HG02571 (cell line): ENCODE measurements around the gene ONECUT1.

Experiments
- ATAC-seq: cut with Tn5 transposase; IDR thresholded peaks from one replicate; pipeline ENCODE4 v1.9.1; 2021; ENCODE audit warnings: mild to moderate bottlenecking, moderate library complexity; ENCODE audit not compliant: unreplicated experiment

The ONECUT1 gene

DNA sequence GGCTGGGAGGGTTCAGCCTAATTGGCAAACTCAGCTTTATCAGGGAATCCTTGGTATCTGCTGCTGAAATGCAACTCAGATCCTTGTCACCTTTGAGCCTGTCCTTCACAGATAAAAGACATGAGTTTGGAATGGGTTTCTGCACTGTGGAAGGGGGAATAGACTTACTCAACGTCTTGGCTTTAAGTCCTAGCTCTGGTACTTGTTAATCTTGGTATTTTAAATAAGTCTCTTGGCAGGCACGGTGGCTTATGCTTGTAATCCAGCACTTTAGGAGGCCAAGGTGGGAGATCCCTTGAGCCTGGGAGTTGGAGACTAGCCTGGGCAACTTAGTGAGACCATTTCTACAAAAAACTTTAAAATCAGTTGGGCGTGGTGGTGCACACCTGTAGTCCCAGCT is 55.8 kb downstream of the ONECUT1 start:
- ATAC-seq, result no peak

DNA sequence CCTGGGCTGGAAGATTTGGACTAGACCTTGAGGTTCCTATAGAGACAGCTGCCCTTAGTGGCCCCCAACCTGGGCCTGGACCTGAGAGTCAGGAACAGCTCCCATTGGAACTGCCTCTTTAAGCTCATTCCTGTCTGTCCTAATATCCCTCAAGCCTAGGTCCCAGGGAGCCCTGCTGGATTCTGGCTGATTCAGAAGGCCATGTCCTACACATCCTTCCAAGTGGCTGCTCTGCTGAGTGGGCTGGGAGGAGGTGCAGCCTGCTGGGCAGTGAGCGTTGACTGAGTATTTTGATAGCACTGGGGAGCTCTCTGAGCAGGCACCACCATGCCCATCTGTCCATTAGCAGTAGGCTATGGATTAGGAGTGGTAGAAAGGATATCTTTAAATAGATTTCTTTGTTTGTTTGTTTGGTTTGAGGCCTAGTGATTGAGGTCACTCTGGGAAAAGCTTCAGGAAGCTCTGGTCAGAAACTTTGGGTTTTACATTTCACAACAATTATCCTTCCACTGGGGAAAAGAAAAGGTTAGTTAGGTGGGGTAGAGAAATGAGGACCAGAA is 56.4 kb downstream of the ONECUT1 start:
- ATAC-seq, result no peak

DNA sequence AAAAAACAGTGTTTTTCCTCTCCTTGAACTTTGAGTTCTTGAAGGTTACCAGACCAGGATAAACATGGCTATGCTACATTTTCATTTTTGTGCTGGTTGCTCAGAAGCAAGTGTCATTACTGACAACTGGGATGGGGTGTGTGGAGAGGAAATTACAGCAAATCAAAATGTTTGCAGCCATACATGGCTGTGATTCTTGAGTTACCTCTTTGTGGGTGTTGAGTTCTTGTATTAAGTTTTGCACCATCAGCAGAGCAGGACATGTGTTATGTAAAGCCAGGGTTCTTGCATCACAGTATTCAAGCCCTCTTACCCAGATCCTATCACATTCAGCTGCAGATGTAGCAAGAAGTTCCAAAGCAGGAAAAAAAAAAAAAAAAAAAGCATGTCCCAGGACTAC is 57.0 kb downstream of the ONECUT1 start:
- ATAC-seq, result no peak

DNA sequence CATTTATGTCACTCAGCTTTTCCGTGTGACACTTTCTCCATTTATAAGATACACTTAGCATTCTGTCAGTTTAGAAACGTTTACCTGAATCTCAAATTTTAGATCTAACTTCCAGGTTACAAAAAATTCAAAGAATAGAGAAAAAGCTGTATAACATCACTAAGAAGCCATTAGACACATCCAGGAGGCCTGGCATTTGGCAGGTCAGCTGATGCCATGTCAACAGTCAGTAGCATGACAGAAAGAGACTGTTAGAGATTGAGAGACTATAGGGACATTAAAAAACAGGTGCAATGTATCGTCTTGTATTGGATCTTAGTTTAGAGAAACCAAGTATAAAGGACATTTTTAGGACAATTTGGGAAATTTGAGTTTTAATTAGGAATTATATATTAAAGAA is 57.6 kb downstream of the ONECUT1 start:
- ATAC-seq, result no peak

DNA sequence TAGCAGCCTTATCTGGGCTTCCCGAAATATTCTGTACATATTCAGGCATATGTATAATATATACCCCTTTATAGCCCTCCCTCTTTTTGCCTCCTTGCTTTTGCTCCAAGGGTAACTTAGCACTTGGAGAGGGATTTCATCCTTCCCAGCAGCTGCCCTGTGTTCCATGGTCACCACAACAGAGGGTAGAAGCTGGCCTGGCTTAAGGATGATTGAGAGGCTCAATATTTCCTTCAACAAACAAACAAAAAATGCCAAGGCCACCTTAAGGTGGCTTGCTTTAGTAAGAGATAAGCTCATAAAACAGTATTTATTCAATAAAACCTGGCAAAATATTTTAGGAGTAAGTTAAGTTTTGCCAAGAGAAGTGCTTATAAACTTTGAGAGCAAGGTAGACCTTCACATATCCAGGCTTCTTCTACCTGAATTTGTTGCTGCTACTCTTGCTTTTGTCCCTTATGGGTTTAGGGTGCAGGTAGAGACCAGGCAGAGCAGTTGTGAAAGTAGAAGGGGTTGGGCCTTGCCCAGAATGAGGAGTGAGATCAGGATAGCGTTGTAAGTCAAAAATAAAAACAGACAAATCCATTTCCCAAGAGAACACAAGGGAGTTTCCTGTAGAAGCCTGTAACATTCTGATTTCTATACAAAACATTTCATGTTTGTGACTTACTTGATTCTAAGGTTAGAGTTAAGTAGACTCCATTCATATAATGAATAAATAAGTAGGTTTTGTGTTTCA is 58.2 kb downstream of the ONECUT1 start:
- ATAC-seq, result no peak

DNA sequence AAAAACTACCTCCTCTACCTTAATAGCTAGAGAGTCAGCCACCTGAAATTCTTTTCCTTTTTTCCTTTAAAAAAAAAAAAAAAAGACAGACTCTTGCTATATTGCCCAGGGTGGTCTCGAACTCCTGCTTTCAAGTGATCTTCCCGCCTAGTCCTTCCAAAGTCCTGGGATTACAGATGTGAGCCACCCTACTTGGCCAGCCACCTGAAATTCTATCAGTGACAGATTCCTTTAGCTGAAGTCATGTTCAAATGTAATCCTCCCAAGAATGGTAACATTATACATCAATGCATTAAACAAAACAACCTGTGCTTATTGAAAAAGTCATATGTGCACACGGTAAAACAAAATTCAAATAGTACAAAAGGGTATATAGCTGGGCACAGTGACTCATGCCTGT is 59.1 kb downstream of the ONECUT1 start:
- ATAC-seq, result no peak

DNA sequence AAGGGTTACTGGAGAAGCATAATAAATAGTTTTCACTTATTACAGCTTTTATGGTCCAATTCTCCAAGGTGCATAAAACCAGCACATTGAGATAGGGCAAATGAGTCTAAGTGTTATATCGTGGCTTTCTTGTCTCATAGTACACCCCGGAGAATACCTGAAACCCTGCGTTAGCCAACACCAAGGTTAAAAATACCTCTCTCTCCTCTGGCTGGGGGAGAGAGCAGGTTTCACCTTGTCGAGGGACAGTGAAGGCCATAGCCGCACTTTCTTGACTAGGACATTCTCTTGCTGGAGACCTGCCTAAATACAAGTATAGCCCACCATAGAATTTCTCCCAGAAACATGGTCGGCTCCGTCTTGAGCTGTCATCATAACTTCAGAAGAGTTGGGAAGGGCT is 59.5 kb downstream of the ONECUT1 start:
- ATAC-seq, result no peak

DNA sequence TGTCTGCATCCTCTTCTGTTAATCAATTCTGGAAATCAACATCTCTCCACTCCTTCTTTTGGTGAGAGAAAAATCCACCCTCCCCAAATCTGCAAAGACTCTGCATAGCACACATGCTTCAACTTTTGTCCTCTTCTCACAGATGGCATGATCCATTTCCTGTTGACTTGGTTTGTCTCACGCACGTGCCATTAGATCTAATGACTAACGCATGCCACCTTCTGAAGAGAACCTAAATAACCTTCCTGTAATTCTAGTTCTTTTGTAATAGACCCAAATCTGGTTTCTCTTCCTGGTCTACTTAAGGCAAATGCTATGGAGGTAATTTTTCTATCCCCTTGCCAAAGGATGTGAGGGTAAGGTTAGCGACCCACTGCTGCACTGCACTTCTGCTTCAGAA is 60.0 kb downstream of the ONECUT1 start:
- no peak for ATAC-seq

DNA sequence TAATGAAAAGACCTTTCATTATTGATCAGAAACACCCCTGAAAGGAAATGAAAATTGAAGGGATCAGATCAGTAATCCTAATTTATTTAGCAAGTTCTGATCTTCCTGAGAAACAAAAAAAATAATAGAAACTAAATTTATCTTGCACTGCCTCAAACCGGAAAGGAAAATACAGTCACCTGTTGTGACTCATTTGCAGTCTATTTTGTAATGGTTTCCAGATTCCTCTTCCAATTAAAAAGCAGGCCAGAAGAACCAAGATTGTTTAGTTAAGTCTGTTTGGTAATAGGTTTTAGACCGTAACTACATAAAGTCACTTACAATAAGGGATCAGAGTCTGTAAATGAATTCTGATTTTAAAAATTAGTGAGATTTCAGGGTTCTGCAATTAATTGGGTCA is 61.2 kb downstream of the ONECUT1 start:
- ATAC-seq, result no peak

DNA sequence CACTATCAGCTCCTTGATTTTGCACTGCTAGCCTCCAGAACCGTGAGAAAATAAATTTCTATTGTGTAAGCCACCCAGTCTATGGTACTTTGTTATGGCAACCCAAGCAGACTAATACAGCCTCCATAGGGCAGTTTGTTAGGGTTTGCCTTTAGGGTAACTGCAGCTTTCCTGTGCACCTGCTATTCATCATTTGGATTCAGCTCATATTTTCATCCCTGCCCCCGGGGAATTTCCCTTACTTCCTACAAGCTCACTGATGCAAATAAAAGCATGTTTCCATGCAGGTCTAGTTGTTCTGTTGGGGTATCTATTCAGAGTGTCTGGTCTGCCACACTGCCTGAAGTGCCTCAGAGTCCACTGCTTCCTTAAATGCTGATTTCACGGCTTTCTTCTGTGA is 62.3 kb downstream of the ONECUT1 start:
- no peak for ATAC-seq

DNA sequence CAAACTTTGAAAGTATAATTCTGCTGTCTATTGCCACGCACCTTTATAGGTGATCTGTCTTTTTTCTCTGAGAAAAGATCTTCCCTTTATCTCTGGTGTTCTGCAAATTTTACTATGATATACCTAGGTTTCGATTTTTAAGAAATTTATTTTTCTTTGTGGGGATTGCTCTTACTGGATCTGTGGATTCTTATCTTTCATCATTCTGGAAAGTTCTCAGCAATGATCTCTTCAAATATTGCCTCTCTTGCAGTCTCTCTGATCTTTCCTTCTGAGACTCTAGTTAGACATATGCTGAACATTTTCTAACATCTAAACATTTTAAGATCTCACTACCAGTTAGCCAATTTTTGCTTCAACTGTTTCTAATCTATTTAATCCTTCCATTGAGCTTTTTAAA is 63.9 kb downstream of the ONECUT1 start:
- no peak for ATAC-seq

DNA sequence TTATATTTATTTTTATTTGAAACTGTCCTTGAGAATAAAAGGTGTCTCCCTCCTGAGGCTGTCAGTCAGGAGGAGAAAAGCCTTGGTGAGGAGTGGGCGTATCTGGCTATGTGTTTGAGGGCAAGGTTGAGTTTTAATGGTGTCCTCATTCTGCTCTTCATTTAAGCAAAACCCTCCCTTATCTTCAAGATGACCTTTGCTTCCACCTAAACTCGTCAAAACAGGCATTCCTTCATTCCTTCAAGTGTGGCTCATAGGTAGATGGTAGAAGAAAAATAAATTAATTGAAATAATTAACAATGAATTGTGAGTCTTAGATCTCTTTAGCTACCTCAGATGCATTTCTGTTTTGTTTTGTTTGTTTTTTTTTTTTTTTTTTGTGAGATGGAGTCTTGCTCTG is 71.6 kb downstream of the ONECUT1 start:
- ATAC-seq, result no peak

DNA sequence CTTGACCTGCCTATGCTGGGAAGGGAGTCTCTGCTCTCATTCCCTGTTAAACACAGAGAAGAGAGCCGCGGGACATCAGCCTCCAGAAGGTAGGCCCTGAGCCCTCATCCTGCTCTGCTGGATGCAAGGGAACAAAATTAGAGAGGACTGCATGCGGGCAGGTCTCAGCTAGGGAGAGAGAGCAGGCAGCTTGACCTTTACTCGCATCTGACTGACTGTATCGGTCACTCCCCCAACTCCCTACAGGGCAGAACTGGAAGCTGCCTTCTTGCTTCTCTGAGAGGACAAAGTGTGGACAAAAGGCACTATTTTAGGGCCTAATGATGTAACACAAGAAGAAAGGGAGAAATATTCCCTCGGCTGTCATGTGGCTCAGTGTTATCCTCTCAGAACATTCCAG is 72.2 kb downstream of the ONECUT1 start:
- ATAC-seq, result no peak

DNA sequence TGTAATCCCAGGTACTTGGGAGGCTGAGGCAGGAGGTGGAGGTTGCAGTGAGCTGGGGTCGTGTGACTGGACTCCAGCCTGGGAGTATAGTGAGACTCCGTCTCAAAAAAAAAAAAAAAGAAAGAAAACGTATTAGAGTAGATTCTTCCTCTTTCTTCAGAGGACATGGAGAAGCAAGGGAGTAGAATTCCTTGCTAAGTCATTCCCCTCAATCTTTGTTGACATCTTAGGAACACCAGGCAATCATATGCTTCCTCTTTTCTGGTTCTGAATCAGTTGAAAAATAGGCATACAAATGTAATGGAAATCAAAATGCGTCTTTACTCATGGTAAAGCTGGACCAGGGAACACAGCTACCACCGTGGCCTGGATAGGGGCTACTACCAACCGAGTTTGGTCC is 72.7 kb downstream of the ONECUT1 start:
- ATAC-seq, result no peak

DNA sequence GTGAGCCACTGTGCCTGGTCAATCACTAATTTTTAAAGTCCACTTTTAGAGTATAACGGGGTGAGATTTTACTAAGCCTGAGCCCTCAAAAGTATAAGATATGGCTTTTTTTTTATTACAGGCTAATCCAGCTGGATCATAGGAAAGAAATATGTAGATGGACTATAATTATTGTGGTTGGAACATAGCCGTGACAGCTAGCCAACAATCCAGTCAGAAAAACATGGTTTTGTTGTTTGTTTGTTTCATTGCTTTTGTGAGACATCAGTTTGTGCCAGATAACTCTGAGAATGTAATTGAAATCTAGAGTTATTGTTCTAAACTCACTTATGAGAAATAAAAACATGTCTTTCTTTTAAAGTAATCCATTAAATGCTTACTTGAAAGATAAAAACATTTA is 73.6 kb downstream of the ONECUT1 start:
- ATAC-seq, result no peak

DNA sequence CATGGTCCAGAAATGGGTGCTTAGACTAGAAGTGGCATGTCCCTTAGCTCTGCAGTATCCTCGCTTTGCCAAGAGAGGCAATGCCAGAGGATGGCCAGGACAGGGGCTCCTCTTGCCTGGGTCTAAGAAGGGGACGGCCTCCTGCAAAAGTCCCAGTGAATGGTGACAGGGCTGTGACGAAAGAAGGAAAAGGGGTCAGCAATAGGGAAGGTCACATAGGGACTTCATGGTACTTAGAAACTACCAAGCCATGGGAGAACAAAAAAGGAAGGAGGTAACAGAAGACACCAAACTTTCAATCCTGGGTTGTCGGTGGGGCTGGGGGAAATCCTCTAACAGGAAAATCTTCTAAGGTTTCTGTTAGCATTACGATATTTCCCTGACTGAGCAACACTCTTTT is 74.7 kb downstream of the ONECUT1 start:
- ATAC-seq, result no peak

DNA sequence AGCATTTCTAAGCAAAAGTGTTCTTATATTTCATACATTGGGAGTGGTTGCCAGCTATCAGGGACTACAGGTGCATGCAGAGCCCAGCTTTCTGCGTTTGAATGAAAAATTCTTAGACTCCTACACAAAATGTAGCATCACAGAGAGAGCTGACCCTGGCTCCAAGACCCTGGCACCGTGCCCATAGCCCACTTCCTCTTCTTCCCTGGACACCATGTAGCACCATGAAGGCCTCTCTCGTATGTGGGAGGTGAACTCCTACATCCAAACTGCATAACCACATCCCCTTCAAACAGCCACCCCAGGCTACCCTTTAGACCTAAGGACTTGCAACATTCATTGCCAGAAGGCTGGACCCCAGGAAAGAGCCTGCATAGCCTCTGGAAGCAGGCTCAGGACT is 75.2 kb downstream of the ONECUT1 start:
- ATAC-seq, result no peak

DNA sequence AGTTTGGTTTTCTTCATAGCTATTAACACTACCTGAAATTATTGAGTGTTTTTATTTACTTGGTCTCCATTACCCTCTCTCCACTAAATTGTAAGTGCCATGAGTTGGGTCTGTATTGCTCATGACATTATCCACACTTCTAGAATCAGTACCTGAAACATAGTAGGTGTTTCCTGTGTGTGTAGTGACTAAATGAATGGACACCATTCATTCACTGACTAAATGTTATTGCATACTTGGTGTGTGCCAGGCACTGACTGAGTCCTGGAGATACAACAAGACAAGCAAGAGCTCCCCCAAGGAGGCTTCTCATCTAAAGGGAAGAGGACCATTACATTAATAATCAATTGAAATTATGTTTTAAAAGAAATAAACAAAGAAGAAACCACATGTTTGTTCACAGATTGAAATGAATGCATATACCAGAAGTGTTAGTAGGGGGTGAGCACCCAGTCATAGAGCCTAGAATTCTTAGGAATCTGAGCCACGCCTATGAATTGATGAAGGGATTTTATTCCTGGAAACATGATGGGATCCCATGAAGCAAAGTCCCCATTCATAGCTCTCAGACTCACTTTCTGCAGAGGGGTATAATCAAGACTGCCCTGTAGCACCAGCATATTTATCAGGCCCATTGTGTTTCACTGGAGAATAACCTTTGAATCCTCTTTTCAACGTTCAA is 79.3 kb downstream of the ONECUT1 start:
- no peak for ATAC-seq

DNA sequence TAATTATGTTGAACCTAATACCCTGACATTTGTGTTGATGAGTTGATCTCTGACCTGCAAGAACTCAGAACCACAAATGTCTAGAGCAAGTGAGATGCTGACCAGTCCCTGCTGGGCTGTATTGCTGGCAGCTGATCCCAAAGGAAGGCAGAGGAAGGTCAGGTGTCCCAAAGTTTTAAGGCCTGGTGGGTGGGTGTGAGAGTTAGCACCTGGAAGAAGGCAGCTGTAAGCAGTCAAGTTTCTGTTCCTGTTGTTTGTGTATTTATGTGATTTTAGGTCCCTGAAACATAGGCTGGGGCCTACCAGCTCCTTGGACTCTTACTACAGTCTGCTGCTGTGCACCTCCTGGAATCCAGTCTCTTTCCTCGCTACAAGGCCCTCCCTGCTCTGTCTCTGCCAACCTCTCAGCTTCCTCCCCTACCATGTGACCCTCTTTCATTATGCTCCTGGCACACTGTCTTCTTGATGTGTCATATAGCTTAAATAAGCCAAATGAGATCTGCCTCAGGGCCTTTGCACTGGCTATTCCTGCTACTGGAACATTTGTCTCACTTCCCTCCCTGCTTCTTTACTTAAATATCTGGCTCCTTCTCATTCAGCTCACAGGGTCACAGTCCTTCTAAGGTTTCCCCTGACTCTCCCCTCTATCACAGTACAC is 80.0 kb downstream of the ONECUT1 start:
- ATAC-seq, result peak; percentile 43

DNA sequence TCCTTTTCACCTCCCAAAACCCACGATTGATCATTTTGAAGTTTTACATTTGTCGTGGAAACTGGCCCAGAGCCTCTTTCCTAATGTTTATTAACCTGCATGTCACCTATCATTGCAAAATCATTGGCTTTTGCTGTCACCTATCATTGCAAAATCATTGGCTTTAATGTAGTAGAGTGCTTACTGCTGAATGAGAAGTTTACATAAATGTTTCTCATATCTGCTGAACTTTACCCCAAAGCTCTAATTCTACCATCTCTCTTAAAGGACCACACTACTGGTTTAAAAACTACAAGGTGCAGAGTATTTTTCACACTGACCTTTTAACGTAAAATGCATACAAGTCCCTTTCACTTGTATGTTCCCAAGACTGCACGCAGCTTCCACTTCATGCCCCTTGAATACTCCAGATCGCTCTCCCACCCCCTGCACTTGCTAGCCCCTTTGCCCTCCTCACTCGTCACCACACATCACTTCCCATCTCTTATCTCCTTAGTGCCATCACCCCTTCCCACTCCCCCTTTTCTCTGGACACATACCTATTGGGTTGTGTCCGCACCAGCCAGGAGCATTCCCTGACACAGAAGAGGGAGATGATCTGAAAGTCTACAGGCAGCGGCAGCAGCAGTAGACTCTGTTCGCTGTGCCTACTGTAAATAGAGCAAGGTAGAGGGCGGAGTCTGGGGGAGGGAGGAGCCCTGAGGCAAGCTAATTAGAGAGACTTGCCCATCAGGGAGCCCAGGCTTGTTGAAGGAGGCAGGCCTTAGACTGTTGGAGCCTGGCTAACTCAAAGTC is 80.8 kb downstream of the ONECUT1 start:
- peak; percentile 79 for ATAC-seq
